Measurements from ENCODE around the gene CATSPER1.

DNA sequence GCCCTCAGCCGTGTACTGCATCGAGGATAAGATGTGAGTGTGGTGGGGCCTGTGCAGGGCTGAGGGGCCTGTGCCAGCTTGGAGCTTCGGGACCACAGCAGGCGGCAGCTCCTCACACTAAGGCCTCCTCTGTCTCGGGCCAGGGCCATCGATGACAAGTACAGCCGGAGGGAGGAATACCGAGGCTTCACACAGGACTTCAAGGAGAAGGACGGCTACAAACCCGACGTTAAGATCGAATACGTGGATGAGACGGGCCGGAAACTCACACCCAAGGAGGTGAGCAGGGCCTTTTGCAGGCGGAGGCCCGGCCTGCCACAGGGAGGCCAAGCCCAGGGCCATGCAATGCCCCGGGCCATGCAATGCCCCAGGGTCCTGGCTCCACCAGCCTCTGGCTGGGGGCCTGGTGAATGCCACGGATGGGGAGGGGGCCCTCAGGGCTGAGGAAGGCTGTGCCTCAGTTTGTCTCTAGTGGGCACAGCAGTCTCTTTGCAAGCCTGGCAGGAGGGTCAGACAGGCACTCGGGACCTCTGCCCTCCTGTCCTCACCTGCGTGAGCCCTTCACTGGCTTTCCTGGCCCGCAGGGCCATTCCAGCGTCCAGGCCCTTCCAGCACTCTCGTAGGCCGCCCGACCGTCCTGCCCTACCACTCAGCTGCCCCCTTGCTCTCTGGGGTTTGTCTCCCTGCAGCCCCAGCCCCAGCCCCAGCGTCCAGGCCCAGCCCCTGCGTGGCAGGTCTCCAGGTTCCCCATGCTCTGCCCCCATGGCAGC lies 48.5 kb downstream of the CATSPER1 start:
- TF ChIP-seq, protein P1, sequence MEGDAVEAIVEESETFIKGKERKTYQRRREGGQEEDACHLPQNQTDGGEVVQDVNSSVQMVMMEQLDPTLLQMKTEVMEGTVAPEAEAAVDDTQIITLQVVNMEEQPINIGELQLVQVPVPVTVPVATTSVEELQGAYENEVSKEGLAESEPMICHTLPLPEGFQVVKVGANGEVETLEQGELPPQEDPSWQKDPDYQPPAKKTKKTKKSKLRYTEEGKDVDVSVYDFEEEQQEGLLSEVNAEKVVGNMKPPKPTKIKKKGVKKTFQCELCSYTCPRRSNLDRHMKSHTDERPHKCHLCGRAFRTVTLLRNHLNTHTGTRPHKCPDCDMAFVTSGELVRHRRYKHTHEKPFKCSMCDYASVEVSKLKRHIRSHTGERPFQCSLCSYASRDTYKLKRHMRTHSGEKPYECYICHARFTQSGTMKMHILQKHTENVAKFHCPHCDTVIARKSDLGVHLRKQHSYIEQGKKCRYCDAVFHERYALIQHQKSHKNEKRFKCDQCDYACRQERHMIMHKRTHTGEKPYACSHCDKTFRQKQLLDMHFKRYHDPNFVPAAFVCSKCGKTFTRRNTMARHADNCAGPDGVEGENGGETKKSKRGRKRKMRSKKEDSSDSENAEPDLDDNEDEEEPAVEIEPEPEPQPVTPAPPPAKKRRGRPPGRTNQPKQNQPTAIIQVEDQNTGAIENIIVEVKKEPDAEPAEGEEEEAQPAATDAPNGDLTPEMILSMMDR (IDR thresholded peaks at IDR 0.05; ENCODE audit: low read depth, low read length), result no peak
- no peak for TF ChIP-seq EZH2phosphoT487 (IDR thresholded peaks at IDR 0.05; ENCODE audit: low read depth)
